Thymus (tissue), 11 donors: Measurements from ENCODE around the gene FXYD7. TPM values are rescaled to one million over a fixed set of nuclear protein-coding genes. Genes with fewer than 3 reads are reported as not detected.

ENCODE experiments used
- DNase-seq, 9 donors: peaks; one replicate each; pipeline ENCODE4 v3.0.0-alpha.2; 2013; ENCODE audit warnings: low spot score in 9 of 9, low read depth in 6 of 9, missing footprints in 1 of 9
- H3K27ac ChIP-seq, 2 donors: one replicate each; pipeline ENCODE4 v1.5.1; 2013; ENCODE audit warnings: control low read depth in 1 of 2, low read depth in 1 of 2, low read length in 1 of 2, mild to moderate bottlenecking in 1 of 2, moderate library complexity in 1 of 2
- H3K27me3 ChIP-seq, 2 donors: one replicate each; pipeline ENCODE4 v1.5.1; 2013; ENCODE audit warnings: low read length in 1 of 2; ENCODE audit not compliant: control insufficient read depth in 2 of 2, insufficient read depth in 1 of 2
- H3K36me3 ChIP-seq, 2 donors: one replicate each; pipeline ENCODE4 v1.5.1; 2013; ENCODE audit warnings: low read length in 1 of 2, mild to moderate bottlenecking in 1 of 2, moderate library complexity in 1 of 2; ENCODE audit not compliant: control insufficient read depth in 2 of 2, insufficient read depth in 2 of 2
- H3K4me1 ChIP-seq, 2 donors: one replicate each; pipeline ENCODE4 v1.5.1; 2013; ENCODE audit warnings: low read length in 2 of 2; ENCODE audit not compliant: control insufficient read depth in 2 of 2, insufficient read depth in 2 of 2
- H3K4me3 ChIP-seq, 2 donors: one replicate each; pipeline ENCODE4 v1.5.1; 2013; ENCODE audit warnings: low read length in 2 of 2, control low read depth in 1 of 2, mild to moderate bottlenecking in 1 of 2
- H3K9me3 ChIP-seq, 2 donors: one replicate each; pipeline ENCODE4 v1.5.1; 2013; ENCODE audit warnings: low read length in 1 of 2, mild to moderate bottlenecking in 1 of 2; ENCODE audit not compliant: control insufficient read depth in 2 of 2, insufficient read depth in 1 of 2
- WGBS: extraction: QIAGEN DNeasy Blood & Tissue Kit; methylation state at CpG from one replicate; pipeline ENCODE4 v1.1.7; 2013; 5-methylcytosine and 5-hydroxymethylcytosine counted together
- polyA plus RNA-seq: library from polyadenylated mRNA; stranded (reverse); fragments of 200-250 nt; gene quantifications from one replicate; pipeline ENCODE4 v1.2.3, GENCODE V29; 2013
- total RNA-seq: library from RNA; stranded (reverse); fragments of 120-200 nt; gene quantifications from one replicate; pipeline ENCODE4 v1.2.4, GENCODE V29; 2013
- donor health status: healthy.

Gene FXYD7
- total and polyA plus RNA-seq, 2 donors: 1.9 TPM; not detected in 1

GRCh38 chr19:35165200-35166058, 22.4 kb downstream of the FXYD7 start:
- H3K27me3 ChIP-seq: no peaks in the 10 kb centered on the region
- H3K27ac ChIP-seq: no peak overlapping the region
- H3K36me3 ChIP-seq: peaks cover 44 to 47% of the 10 kb centered on the region in 2 donors
- H3K9me3 ChIP-seq: peaks cover 4 to 12% of the 10 kb centered on the region in 2 donors
- DNase-seq: no peak
- no peak overlapping the region for H3K4me3 ChIP-seq
- WGBS: 76% methylated on average over 5 of the region's 5 CpGs
- H3K4me1 ChIP-seq: peaks cover 0 to 6% of the 10 kb centered on the region in 2 donors

- no peaks in the 10 kb centered on the region for H3K27me3 ChIP-seq
- peaks cover 3 to 12% of the 10 kb centered on the region in 2 donors for H3K9me3 ChIP-seq
- H3K4me3 ChIP-seq: no peak overlapping the region
- H3K4me1 ChIP-seq: peaks cover 0 to 6% of the 10 kb centered on the region in 2 donors
- WGBS: 98% methylated on average over 7 of the region's 7 CpGs
- H3K36me3 ChIP-seq: peaks cover 37 to 44% of the 10 kb centered on the region in 2 donors
- no peak overlapping the region for H3K27ac ChIP-seq
- DNase-seq: no peak
Measured at GRCh38 chr19:35166100-35167063, 23.3 kb downstream of the FXYD7 start.

- H3K4me1 ChIP-seq: peaks cover 0 to 6% of the 10 kb centered on the region in 2 donors
- H3K9me3 ChIP-seq: peaks cover 3 to 15% of the 10 kb centered on the region in 2 donors
- DNase-seq: peak in 1 of 9 donors; percentile 20
- peaks cover 28 to 35% of the 10 kb centered on the region in 2 donors for H3K36me3 ChIP-seq
- H3K4me3 ChIP-seq: no peak overlapping the region
- H3K27ac ChIP-seq: peak overlapping the region in 1 of 2 donors; percentile 47
- no peaks in the 10 kb centered on the region for H3K27me3 ChIP-seq
- 50% methylated on average over 5 of the region's 5 CpGs for WGBS
Measured at GRCh38 chr19:35167251-35168119, 24.4 kb downstream of the FXYD7 start.

DNA sequence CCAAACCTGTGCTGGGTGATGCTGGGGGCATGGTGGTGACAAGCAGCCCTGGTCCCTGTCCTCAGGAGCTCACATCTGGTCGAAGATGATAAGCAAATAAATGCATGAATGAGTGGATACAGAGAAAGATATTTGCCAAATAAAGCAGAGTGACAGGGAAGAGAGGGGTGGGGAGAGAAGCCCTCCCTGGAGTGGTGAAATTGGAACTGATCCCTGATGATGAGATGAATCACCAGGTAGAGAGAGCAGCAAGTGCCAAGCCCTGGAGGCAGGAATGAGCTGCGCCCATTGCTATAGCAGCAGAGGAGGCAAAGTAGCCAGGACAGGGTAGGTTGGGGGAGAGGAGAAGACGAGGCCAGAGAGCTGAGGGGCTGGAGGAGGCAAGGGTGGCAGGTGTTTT, 25.1 kb downstream of the FXYD7 start:
- DNase-seq: no peak
- Histone ChIP-seq H3K4me1 (peaks cover 0 to 6% of the 10 kb centered on the region in 2 donors), H3K27ac (no peak overlapping the region), H3K4me3 (no peak overlapping the region), H3K9me3 (peaks cover 3 to 20% of the 10 kb centered on the region in 2 donors), H3K36me3 (peaks cover 23 to 35% of the 10 kb centered on the region in 2 donors), H3K27me3 (no peaks in the 10 kb centered on the region)
- 79% methylated on average over 3 of the region's 3 CpGs for WGBS

GRCh38 chr19:35169221-35169995, 26.4 kb downstream of the FXYD7 start:
- WGBS: 87% methylated on average over 18 of the region's 18 CpGs
- H3K36me3 ChIP-seq: peaks cover 14 to 26% of the 10 kb centered on the region in 2 donors
- no peaks in the 10 kb centered on the region for H3K27me3 ChIP-seq
- no peak for DNase-seq
- H3K4me1 ChIP-seq: peaks cover 0 to 6% of the 10 kb centered on the region in 2 donors
- no peak overlapping the region for H3K4me3 ChIP-seq
- H3K27ac ChIP-seq: no peak overlapping the region
- H3K9me3 ChIP-seq: peaks cover 3 to 20% of the 10 kb centered on the region in 2 donors

- H3K4me1 ChIP-seq: peaks cover 0 to 6% of the 10 kb centered on the region in 2 donors
- no peaks in the 10 kb centered on the region for H3K27me3 ChIP-seq
- DNase-seq: no peak
- peaks cover 9 to 20% of the 10 kb centered on the region in 2 donors for H3K36me3 ChIP-seq
- WGBS: 92% methylated on average over 7 of the region's 7 CpGs
- no peak overlapping the region for H3K27ac ChIP-seq
- H3K9me3 ChIP-seq: peaks cover 3 to 20% of the 10 kb centered on the region in 2 donors
- no peak overlapping the region for H3K4me3 ChIP-seq
Measured at GRCh38 chr19:35170359-35171061, 27.5 kb downstream of the FXYD7 start.

- Histone ChIP-seq H3K4me1 (peaks cover 0 to 6% of the 10 kb centered on the region in 2 donors), H3K9me3 (peaks cover 0 to 7% of the 10 kb centered on the region in 2 donors), H3K36me3 (peaks cover 0 to 9% of the 10 kb centered on the region in 2 donors), H3K27me3 (no peaks in the 10 kb centered on the region), H3K4me3 (no peak overlapping the region), H3K27ac (no peak overlapping the region)
- WGBS: 32% methylated on average over 3 of the region's 3 CpGs
- no peak for DNase-seq
Measured at GRCh38 chr19:35171730-35172129, 28.7 kb downstream of the FXYD7 start.
